ENCODE measurements around the gene GABRD. TPM values are rescaled to one million over a fixed set of nuclear protein-coding genes. Genes with fewer than 3 reads are reported as not detected.

The GABRD gene
- total and polyA plus RNA-seq, 2 of the 13 experiments (the other 11 are each of a cell fraction or from before 2014, with no cell fraction given), result not detected

DNA sequence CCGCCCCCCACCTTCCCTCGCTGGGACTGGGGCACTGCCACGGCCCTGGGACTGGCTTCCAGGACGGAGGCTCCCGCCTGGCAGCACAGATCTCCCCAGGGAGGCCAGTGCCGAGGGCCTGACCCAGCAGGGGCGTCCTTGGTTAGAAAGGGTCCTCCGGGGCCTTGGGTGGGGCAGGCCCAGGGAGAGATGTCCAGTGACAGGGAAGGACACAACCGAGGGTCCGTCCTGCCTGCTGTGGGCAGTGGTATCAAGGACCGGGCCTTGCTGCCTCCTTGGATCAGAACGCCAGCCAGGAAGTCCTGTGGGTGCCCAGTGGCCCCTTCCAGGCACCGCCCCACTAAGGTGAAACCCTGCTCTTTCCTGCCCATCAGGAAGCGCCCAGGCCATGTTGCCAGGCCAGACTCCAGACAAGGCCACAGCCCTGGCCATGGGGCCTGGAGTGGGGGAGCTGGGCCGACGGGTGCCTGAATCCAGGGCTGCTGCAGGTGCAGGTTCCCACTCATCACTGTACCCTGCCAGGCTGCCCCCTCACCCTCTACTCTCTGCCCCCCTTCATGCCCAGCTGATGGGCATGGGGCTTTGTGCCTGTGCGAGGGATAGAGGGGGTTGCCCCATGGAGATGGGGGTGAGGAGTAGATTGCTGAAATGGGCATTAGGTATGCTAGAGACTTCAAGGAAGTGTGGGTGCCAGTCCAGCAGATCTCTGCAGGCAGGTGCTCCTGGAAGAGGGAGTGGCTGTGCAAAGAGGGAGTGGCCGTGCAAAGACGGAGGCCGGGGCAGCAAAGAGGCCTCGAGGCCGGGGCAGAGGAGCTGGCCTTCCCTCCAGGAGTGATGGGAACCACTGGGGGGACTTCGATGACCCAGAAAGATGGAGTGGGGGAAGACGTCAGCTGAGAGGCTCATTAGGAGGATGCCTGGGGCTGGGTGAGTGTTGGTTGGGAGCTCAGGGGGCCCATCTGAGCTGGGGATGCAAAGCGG, 28.9 kb downstream of the GABRD start (continued):
- TF ChIP-seq, protein P1, sequence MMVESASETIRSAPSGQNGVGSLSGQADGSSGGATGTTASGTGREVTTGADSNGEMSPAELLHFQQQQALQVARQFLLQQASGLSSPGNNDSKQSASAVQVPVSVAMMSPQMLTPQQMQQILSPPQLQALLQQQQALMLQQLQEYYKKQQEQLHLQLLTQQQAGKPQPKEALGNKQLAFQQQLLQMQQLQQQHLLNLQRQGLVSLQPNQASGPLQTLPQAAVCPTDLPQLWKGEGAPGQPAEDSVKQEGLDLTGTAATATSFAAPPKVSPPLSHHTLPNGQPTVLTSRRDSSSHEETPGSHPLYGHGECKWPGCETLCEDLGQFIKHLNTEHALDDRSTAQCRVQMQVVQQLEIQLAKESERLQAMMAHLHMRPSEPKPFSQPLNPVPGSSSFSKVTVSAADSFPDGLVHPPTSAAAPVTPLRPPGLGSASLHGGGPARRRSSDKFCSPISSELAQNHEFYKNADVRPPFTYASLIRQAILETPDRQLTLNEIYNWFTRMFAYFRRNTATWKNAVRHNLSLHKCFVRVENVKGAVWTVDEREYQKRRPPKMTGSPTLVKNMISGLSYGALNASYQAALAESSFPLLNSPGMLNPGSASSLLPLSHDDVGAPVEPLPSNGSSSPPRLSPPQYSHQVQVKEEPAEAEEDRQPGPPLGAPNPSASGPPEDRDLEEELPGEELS (CRISPR knock-in tag; IDR thresholded peaks at IDR 0.05), result 0 out of 2 replicates have a peak, but pooled peaks have one; percentile 8
- 0 out of 2 replicates have a peak, but pooled peaks have one; percentile 29 for TF ChIP-seq ZNF263 (CRISPR knock-in tag; IDR thresholded peaks at IDR 0.05)
- no peak for TF ChIP-seq CAMTA2 (CRISPR knock-in tag; IDR thresholded peaks at IDR 0.05; ENCODE audit: borderline replicate concordance)
- TF ChIP-seq, protein P2, sequence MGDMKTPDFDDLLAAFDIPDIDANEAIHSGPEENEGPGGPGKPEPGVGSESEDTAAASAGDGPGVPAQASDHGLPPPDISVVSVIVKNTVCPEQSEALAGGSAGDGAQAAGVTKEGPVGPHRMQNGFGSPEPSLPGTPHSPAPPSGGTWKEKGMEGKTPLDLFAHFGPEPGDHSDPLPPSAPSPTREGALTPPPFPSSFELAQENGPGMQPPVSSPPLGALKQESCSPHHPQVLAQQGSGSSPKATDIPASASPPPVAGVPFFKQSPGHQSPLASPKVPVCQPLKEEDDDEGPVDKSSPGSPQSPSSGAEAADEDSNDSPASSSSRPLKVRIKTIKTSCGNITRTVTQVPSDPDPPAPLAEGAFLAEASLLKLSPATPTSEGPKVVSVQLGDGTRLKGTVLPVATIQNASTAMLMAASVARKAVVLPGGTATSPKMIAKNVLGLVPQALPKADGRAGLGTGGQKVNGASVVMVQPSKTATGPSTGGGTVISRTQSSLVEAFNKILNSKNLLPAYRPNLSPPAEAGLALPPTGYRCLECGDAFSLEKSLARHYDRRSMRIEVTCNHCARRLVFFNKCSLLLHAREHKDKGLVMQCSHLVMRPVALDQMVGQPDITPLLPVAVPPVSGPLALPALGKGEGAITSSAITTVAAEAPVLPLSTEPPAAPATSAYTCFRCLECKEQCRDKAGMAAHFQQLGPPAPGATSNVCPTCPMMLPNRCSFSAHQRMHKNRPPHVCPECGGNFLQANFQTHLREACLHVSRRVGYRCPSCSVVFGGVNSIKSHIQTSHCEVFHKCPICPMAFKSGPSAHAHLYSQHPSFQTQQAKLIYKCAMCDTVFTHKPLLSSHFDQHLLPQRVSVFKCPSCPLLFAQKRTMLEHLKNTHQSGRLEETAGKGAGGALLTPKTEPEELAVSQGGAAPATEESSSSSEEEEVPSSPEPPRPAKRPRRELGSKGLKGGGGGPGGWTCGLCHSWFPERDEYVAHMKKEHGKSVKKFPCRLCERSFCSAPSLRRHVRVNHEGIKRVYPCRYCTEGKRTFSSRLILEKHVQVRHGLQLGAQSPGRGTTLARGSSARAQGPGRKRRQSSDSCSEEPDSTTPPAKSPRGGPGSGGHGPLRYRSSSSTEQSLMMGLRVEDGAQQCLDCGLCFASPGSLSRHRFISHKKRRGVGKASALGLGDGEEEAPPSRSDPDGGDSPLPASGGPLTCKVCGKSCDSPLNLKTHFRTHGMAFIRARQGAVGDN (CRISPR knock-in tag; IDR thresholded peaks at IDR 0.05), result peak; percentile 48
- TF ChIP-seq ZNF616 (CRISPR knock-in tag; IDR thresholded peaks at IDR 0.05; ENCODE audit: low read depth), result peak; percentile 1
- TF ChIP-seq ZNF614 (CRISPR knock-in tag; IDR thresholded peaks at IDR 0.05; ENCODE audit: borderline replicate concordance), result no peak
- 0 out of 2 replicates have a peak, but pooled peaks have one; percentile 1 for TF ChIP-seq SNAI1 (CRISPR knock-in tag; IDR thresholded peaks at IDR 0.05; ENCODE audit: borderline replicate concordance)
- TF ChIP-seq, protein P3, sequence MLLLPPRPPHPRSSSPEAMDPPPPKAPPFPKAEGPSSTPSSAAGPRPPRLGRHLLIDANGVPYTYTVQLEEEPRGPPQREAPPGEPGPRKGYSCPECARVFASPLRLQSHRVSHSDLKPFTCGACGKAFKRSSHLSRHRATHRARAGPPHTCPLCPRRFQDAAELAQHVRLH (CRISPR knock-in tag; IDR thresholded peaks at IDR 0.05; ENCODE audit: borderline replicate concordance, low read depth), result no peak
- TF ChIP-seq, protein P4, sequence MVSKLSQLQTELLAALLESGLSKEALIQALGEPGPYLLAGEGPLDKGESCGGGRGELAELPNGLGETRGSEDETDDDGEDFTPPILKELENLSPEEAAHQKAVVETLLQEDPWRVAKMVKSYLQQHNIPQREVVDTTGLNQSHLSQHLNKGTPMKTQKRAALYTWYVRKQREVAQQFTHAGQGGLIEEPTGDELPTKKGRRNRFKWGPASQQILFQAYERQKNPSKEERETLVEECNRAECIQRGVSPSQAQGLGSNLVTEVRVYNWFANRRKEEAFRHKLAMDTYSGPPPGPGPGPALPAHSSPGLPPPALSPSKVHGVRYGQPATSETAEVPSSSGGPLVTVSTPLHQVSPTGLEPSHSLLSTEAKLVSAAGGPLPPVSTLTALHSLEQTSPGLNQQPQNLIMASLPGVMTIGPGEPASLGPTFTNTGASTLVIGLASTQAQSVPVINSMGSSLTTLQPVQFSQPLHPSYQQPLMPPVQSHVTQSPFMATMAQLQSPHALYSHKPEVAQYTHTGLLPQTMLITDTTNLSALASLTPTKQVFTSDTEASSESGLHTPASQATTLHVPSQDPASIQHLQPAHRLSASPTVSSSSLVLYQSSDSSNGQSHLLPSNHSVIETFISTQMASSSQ (IDR thresholded peaks at IDR 0.05; ENCODE audit: low read depth), result no peak
- TF ChIP-seq, protein P4 (CRISPR knock-in tag; IDR thresholded peaks at IDR 0.05; ENCODE audit: borderline replicate concordance), result 0 out of 2 replicates have a peak, but pooled peaks have one; percentile 18
- TF ChIP-seq, protein P5, sequence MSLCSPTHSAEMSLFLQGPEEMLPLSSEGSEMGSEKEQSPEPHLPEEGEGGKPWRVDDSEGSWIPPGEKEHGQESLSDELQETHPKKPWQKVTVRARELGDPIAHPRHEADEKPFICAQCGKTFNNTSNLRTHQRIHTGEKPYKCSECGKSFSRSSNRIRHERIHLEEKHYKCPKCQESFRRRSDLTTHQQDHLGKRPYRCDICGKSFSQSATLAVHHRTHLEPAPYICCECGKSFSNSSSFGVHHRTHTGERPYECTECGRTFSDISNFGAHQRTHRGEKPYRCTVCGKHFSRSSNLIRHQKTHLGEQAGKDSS (CRISPR knock-in tag; IDR thresholded peaks at IDR 0.05; ENCODE audit: borderline replicate concordance, low read depth), result no peak
- 0 out of 2 replicates have a peak, but pooled peaks have one; percentile 3 for TF ChIP-seq ZNF501 (CRISPR knock-in tag; IDR thresholded peaks at IDR 0.05)
- TF ChIP-seq CREB1 (IDR thresholded peaks at IDR 0.05), result no peak
- TF ChIP-seq CREB1 (CRISPR knock-in tag; IDR thresholded peaks at IDR 0.05), result 0 out of 2 replicates have a peak, but pooled peaks have one; percentile 32

Measured in HepG2 (cell line).